CD14-positive monocyte (primary cell): ENCODE results near the gene HSPA1B. TPM values are rescaled to one million over a fixed set of nuclear protein-coding genes. Genes with fewer than 3 reads are reported as not detected.

Experiments used
- DNase-seq, 3 donors: peaks; one replicate each; pipeline ENCODE4 v3.0.0-alpha.2; 2011 to 2022
- H2AFZ ChIP-seq: 2 replicates; pipeline ENCODE4 v1.6.0; 2012; ENCODE audit warnings: mild to moderate bottlenecking, low read depth, low read length, inconsistent platforms; ENCODE audit not compliant: insufficient read depth, poor library complexity, severe bottlenecking
- H3K27ac ChIP-seq, 2 donors: 1 replicate in 1 of 2; 2 replicates in 1 of 2; pipeline ENCODE4 v1.5.1; 2012 to 2013; ENCODE audit warnings: low read length in 2 of 2, control low read depth in 1 of 2, inconsistent platforms in 1 of 2, low read depth in 1 of 2, mild to moderate bottlenecking in 1 of 2
- H3K27me3 ChIP-seq, 2 donors: one replicate each; pipeline versions ENCODE4 v1.6.0 to v1.6.1; 2011 to 2013; ENCODE audit warnings: low read length in 2 of 2; ENCODE audit not compliant: control insufficient read depth in 2 of 2, insufficient read depth in 2 of 2
- H3K36me3 ChIP-seq, 2 donors: replicated peaks in 1 of 2; 1 replicate in 1 of 2; 2 replicates in 1 of 2; pipeline versions ENCODE4 v1.5.1 to v1.6.1; 2012 to 2013; ENCODE audit warnings: low read length in 2 of 2, control low read depth in 1 of 2, inconsistent platforms in 1 of 2, mild to moderate bottlenecking in 1 of 2; ENCODE audit not compliant: insufficient read depth in 2 of 2, control insufficient read depth in 1 of 2
- H3K4me1 ChIP-seq, 2 donors: 1 replicate in 1 of 2; 2 replicates in 1 of 2; pipeline versions ENCODE4 v1.5.1 to v1.6.1; 2012 to 2013; ENCODE audit warnings: low read length in 2 of 2, control low read depth in 1 of 2, inconsistent platforms in 1 of 2, mild to moderate bottlenecking in 1 of 2, moderate library complexity in 1 of 2; ENCODE audit not compliant: insufficient read depth in 2 of 2, control insufficient read depth in 1 of 2
- H3K4me2 ChIP-seq: replicated peaks from 2 replicates; pipeline ENCODE3; 2012; ENCODE audit warnings: low read length, moderate library complexity, mild to moderate bottlenecking; ENCODE audit not compliant: poor library complexity, severe bottlenecking; ENCODE audit errors: extremely low read depth
- H3K4me3 ChIP-seq, 3 experiments: fragments of 200-600 bp in 1 of 3; sonication (generic) in 1 of 3; replicated peaks in 1 of 3; 1 replicate in 2 of 3; 2 replicates in 1 of 3; pipeline ENCODE4 v1.5.1; 2011 to 2013; ENCODE audit warnings: low read length in 3 of 3, mild to moderate bottlenecking in 3 of 3, control low read depth in 2 of 3, low read depth in 2 of 3, inconsistent platforms in 1 of 3, moderate library complexity in 1 of 3
- H3K79me2 ChIP-seq: 2 replicates; pipeline ENCODE4 v1.6.0; 2012; ENCODE audit warnings: mild to moderate bottlenecking, control low read depth, inconsistent platforms, low read length, moderate library complexity; ENCODE audit not compliant: insufficient read depth
- H3K9ac ChIP-seq: 2 replicates; pipeline ENCODE4 v1.6.0; 2017; ENCODE audit warnings: low read length, mild to moderate bottlenecking; ENCODE audit not compliant: insufficient read depth, poor library complexity, severe bottlenecking
- H3K9me3 ChIP-seq, 2 donors: replicated peaks in 1 of 2; 1 replicate in 1 of 2; 2 replicates in 1 of 2; pipeline versions ENCODE4 v1.5.1 to v1.6.1; 2012 to 2013; ENCODE audit warnings: low read length in 2 of 2, control low read depth in 1 of 2; ENCODE audit not compliant: control insufficient read depth in 1 of 2, insufficient read depth in 1 of 2
- H4K20me1 ChIP-seq: 2 replicates; pipeline ENCODE4 v1.6.0; 2012; ENCODE audit warnings: mild to moderate bottlenecking, low read length, control low read depth, moderate library complexity; ENCODE audit not compliant: insufficient read depth
- H3K27ac Mint-ChIP-seq, 7 donors: one replicate each; pipeline ENCODE4 v1.8.0; 2020; ENCODE audit warnings: mild to moderate bottlenecking in 7 of 7, mixed read lengths in 7 of 7, moderate library complexity in 6 of 7, inconsistent platforms in 2 of 7
- H3K27me3 Mint-ChIP-seq, 3 donors: one replicate each; pipeline ENCODE4 v1.8.0; 2021 to 2022; ENCODE audit warnings: low read depth in 3 of 3, mild to moderate bottlenecking in 3 of 3, mixed read lengths in 3 of 3, moderate library complexity in 3 of 3, inconsistent platforms in 1 of 3
- H3K36me3 Mint-ChIP-seq, 2 donors: one replicate each; pipeline ENCODE4 v1.8.0; 2020; ENCODE audit warnings: mixed read lengths in 2 of 2, inconsistent platforms in 1 of 2, mild to moderate bottlenecking in 1 of 2
- H3K4me1 Mint-ChIP-seq: one replicate; pipeline ENCODE4 v1.8.0; 2020; ENCODE audit warnings: mild to moderate bottlenecking, mixed read lengths
- H3K4me3 Mint-ChIP-seq, 2 donors: one replicate each; pipeline ENCODE4 v1.8.0; 2020; ENCODE audit warnings: mild to moderate bottlenecking in 2 of 2, mixed read lengths in 2 of 2, moderate library complexity in 1 of 2
- H3K9me3 Mint-ChIP-seq, 7 donors: one replicate each; pipeline ENCODE4 v1.8.0; 2020 to 2022; ENCODE audit warnings: mixed read lengths in 7 of 7, mild to moderate bottlenecking in 6 of 7, moderate library complexity in 6 of 7, inconsistent platforms in 2 of 7
- WGBS: methylation state at CpG from one replicate; pipeline ENCODE4 v1.1.5; 2013; ENCODE audit warnings: missing lambda C conversion rate; ENCODE audit not compliant: insufficient coverage; 5-methylcytosine and 5-hydroxymethylcytosine counted together
- intact Hi-C, 2 donors: fragments of 100-400 bp; cut with micrococcal nuclease; formaldehyde crosslinking; loops; one replicate each; pipeline versions ENCODE4 v1.15.0 to v1.15.1; 2023
- polyA plus RNA-seq, 3 donors: library from polyadenylated mRNA; depleted of rRNA in 1 of 3; unstranded in 2 of 3; stranded (reverse) in 1 of 3; fragments of 300-500 nt in 2 of 3; fragments of >200 nt in 1 of 3; fragmentation: Illumina TruSeq in 2 of 3; gene quantifications; 1 replicate in 2 of 3; 2 replicates in 1 of 3; pipeline ENCODE4 v1.2.3, GENCODE V29; 2012 to 2021
- TF ChIP-seq, protein P1 (sequence below): fragments of 200-600 bp; IDR thresholded peaks from one replicate; pipeline ENCODE4 v1.8.0; 2022; ENCODE audit warnings: antibody characterized with exemption, mild to moderate bottlenecking

HSPA1B gene
- polyA plus RNA-seq, 3 donors = 3.4 to 81.4 (median 4.8) TPM

- Histone ChIP-seq H3K27me3 (no peaks in the 10 kb centered on the region), H3K27ac (no peak overlapping the region), H3K9me3 (no peaks in the 10 kb centered on the region), H3K4me3 (no peak overlapping the region), H3K36me3 (peaks cover 36 to 47% of the 10 kb centered on the region in 2 donors), H4K20me1 (peaks cover 6% of the 10 kb centered on the region), H3K79me2 (peaks cover 16% of the 10 kb centered on the region), H3K4me1 (peaks cover 16 to 18% of the 10 kb centered on the region in 2 donors), H3K9ac (no peak overlapping the region), H3K4me2 (no peak overlapping the region), H2AFZ (no peak overlapping the region)
- WGBS = 73% methylated on average over 3 of the region's 8 CpGs
- Mint-ChIP-seq H3K27ac (peak overlapping the region in 1 of 7 donors; percentile 24), H3K9me3 (peaks cover 0 to 5% (median 0%) of the 10 kb centered on the region in 7 donors), H3K4me1 (peaks cover 17% of the 10 kb centered on the region), H3K4me3 (no peak overlapping the region), H3K36me3 (peaks cover 35 to 61% of the 10 kb centered on the region in 2 donors), H3K27me3 (peaks cover 0 to 2% (median 1%) of the 10 kb centered on the region in 3 donors)
- intact Hi-C loops = no loop called here
- TF ChIP-seq, protein P1, sequence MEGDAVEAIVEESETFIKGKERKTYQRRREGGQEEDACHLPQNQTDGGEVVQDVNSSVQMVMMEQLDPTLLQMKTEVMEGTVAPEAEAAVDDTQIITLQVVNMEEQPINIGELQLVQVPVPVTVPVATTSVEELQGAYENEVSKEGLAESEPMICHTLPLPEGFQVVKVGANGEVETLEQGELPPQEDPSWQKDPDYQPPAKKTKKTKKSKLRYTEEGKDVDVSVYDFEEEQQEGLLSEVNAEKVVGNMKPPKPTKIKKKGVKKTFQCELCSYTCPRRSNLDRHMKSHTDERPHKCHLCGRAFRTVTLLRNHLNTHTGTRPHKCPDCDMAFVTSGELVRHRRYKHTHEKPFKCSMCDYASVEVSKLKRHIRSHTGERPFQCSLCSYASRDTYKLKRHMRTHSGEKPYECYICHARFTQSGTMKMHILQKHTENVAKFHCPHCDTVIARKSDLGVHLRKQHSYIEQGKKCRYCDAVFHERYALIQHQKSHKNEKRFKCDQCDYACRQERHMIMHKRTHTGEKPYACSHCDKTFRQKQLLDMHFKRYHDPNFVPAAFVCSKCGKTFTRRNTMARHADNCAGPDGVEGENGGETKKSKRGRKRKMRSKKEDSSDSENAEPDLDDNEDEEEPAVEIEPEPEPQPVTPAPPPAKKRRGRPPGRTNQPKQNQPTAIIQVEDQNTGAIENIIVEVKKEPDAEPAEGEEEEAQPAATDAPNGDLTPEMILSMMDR = no peak
- no peak for DNase-seq
Measured at GRCh38 chr6:31858707-31859106, 31.2 kb downstream of the HSPA1B start.

DNA sequence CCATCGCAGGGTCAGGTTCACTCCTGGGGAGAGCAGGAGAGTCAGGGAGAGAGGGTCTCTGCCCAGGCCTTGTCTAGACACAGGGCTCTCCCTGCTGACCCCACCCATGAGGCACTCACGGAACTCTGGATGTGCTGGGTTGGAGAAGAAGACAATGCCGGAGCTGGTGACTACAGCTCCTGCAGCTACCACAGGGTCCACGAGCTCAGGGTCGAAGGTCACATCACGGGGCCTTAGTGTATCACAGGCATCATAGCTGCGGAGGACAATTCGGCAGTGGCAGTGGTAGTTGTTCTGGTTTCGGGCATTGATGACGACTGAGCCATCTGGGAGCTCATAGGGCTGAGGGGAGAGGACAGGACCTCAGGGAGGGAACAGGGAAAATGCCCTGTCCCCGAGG is 32.4 kb downstream of the HSPA1B start:
- Mint-ChIP-seq H3K27ac (peak overlapping the region in 1 of 7 donors; percentile 40), H3K4me1 (peaks cover 23% of the 10 kb centered on the region), H3K4me3 (peak overlapping the region in 1 of 2 donors; percentile 34), H3K36me3 (peaks cover 35 to 61% of the 10 kb centered on the region in 2 donors), H3K27me3 (peaks cover 0 to 2% (median 2%) of the 10 kb centered on the region in 3 donors), H3K9me3 (peaks cover 0 to 5% (median 0%) of the 10 kb centered on the region in 7 donors)
- peaks cover 22 to 28% of the 10 kb centered on the region in 2 donors for H3K4me1 ChIP-seq
- no peaks in the 10 kb centered on the region for H3K9me3 ChIP-seq
- intact Hi-C loops = loop anchor here (5.0 to 10.0 kb wide), 2 partner anchors 37 to 315 kb away; partner anchors contain the start of genes ATP6V1G2 (in 1 of the 2), DDX39B (in 1 of the 2), EHMT2 (in 1 of the 2) and NFKBIL1 (in 1 of the 2)
- H3K27me3 ChIP-seq = no peaks in the 10 kb centered on the region
- no peak overlapping the region for H3K27ac ChIP-seq
- H3K4me2 ChIP-seq = no peak overlapping the region
- H3K4me3 ChIP-seq = no peak overlapping the region
- 95% methylated on average over 11 of the region's 11 CpGs for WGBS
- peaks cover 36 to 47% of the 10 kb centered on the region in 2 donors for H3K36me3 ChIP-seq
- TF ChIP-seq, protein P1 = no peak
- DNase-seq = no peak
- no peak overlapping the region for H3K9ac ChIP-seq
- H3K79me2 ChIP-seq = peaks cover 16% of the 10 kb centered on the region
- H4K20me1 ChIP-seq = peaks cover 6% of the 10 kb centered on the region
- H2AFZ ChIP-seq = no peak overlapping the region
